HuH-7 (cell line): Measurements from ENCODE around the gene NFATC1.

Experiments used
- DNase-seq: peaks from one replicate; pipeline ENCODE4 v3.0.0; 2011; ENCODE audit warnings: low spot score

Gene NFATC1

GRCh38 chr18:79537758-79538157, 142.0 kb downstream of the NFATC1 start:
- DNase-seq = no peak

DNA sequence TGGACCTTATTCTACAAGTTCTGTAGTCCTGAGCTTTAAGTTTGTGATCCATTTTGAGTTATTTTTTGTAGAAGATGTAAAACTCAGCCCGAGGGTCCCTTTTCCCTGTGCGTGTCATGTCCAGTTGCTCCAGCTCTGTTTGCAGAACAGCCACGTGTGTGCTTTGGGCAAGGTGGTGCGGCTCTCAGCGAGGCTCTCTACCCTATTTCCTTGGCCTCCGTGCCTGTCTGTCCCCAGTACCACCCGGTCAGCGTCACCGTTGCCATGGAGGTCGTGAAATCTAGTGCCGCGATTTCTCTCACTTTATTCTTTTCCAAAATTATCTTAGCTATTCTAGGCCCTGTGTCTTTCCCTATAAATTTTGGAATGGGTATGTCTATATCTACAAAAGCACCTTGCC, 142.9 kb downstream of the NFATC1 start:
- DNase-seq = no peak

DNA sequence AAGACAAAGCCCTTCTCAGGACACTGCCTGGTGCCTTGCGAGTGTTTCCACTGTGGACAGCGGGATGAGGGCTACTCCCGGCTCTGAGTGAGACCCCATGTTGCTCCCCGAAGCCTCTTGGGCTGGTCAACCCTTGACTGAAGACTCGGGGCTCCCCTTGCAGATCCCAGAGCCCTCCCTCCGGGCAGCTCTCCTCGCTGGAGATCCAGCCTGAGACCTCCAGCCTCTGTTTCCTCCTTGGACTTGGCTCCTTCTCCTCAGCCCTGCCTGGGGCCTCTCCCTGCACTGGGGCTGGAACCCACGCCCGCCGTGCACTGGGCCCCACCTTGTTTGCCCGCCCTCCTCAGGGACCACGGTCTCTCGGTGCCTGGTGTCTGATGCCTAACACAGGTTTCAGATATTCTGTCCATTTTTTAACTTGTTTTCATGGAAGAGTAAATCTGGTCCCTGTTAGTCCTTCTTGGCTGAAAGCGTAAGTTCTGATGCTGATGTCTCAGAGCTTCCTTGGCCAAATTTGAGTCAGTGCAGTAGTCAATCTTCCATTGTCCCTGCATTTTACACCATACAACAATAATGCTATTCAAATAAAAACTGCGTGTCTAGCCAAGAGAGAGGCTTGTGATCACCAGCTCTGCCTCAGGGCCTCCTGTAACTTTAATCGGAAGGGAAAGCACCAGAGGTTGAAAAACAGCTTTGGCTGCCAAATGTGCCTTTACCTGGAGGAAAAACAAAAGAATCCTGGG, 144.6 kb downstream of the NFATC1 start:
- no peak for DNase-seq

DNA sequence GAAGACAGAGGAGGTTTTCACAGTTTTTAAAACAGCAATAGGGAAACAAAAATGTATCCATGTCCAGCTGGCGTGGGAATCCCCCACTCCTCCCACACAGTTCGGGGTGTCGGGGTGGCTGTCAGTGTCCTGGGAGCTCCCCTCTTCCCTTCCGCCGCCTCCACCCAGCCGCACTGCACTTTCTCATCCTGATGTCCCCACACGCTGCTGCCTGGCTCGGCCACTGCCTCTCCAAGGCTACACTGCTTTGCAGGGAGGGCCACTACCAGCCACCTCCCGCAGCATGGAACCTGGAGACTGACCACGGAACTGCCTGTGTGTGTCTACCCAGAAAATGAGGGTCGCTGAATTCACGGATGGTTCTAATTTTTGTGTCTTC, 145.2 kb downstream of the NFATC1 start:
- DNase-seq = no peak

- DNase-seq = no peak
These were observed 146.5 kb downstream of the NFATC1 start for GRCh38 chr18:79542213-79542612.

- no peak for DNase-seq
These were observed 147.4 kb downstream of the NFATC1 start for GRCh38 chr18:79542876-79543750.

DNA sequence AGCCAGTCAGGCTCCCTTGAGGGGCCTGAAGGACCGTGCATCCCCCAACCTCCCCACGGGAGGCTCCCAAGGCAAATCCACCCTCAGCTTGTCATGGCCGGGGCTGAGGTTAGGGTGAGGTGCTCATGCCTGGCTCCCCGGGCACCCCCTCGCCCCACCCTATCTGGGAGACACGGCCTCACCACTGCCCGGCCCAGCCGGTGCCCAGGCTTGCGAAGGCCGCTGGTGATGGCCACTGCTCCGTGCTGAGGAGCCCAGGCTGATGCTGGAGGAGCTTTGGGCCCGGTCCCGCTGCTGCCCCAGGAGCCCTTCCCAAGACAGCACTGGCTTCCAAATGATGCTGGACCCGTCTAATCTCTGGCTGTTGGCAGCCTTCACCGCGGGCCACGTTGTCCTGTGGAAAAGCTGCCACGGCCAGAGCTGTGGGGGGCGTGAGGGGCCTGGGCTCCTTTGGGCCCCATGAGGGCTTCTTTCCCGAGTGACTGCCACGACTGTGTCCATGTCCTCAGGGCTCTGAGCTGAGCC, 148.2 kb downstream of the NFATC1 start:
- DNase-seq = no peak

DNA sequence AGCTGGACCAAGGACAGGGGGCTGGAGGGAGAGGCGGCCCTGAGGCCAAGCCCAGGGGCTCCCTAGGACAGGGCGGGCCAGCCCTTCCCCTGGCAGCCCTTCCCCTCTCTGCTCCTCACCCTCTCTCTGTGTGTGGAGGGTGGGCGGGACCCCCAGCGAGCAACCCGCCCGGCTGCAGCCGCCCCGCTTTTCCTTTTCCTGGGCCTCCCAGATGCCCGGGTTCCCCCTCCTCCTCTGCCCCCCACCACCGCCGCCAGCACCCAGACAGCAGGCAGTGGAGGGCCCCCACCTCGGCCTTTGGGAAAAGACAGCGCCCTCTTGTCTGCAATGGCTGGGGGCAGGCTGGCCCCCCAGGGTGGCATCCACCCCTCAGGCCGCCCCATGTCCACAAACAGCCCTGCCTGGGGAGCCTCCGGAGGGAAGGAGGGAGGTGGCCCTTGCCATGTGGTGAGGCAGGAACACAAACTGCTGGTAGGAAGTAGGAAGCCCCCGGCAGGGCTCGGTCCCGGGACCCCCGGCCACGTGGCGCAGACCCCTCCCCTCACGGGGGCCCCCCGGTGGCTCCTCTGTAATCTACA, 148.7 kb downstream of the NFATC1 start:
- no peak for DNase-seq

DNA sequence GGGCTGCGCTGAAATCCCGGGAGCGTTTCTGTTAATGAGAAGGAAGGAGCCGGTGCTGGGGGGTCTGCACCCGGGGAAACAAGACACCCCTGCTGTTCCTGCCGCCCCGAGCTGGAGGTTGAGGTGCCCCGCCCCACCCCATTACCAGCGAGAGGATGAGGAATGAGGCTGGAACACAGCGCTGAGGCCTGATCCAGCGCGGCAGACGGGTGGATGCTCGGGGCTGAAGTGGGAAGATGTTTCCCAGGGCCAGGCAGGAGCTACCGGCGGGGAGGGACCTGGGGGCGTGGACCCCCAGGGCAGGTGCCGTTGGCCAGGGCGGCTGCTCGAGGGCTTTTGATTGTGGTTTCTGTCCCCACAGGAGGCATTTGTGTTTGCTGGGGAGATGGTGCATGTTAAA, 149.5 kb downstream of the NFATC1 start:
- DNase-seq = no peak

DNA sequence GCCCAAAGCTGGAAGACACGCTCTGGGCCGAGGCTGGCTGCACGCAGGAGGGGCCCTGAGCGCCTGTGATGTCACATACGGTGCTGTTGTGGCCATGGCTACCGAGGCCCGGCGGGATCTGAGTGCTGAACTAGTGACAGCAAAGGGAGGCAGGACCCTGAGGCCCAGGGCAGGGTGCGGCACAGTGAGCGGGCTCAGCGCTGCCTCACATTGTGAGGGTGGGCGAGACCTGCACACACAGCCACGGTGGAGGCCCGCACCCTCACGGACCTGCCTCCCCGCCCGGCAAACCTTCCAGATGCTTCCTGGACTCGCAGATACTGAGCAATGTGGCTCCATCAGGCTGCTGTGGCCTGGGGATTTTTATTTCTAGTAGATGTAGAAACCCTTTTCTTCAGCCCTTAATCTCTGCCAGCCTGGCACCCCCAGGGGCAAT, 150.0 kb downstream of the NFATC1 start:
- DNase-seq = no peak

DNA sequence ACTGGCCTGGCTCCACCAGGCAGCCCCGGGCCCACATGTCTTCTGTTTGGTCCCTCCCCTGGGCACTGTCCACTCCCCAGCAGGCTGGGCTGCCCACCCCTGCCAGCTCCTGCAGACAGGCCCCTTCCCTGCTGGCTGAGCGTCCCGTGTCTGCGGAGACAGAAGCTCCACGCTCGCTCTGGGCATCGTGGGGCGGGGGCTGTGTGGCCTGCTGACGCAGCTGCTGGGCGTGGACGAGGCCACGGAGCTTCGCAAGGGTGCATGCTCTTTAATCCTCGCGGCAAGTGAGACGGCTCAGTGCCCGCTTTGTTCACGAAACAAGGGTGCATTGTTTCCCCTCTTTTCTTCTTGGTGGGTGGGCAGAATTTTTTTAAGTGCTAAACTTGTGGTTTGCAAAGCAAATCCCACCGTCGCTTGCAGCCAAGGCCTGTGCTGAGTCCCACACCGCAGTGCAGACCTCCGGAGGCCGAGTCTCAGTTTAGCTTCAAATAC, 151.1 kb downstream of the NFATC1 start:
- no peak for DNase-seq

DNA sequence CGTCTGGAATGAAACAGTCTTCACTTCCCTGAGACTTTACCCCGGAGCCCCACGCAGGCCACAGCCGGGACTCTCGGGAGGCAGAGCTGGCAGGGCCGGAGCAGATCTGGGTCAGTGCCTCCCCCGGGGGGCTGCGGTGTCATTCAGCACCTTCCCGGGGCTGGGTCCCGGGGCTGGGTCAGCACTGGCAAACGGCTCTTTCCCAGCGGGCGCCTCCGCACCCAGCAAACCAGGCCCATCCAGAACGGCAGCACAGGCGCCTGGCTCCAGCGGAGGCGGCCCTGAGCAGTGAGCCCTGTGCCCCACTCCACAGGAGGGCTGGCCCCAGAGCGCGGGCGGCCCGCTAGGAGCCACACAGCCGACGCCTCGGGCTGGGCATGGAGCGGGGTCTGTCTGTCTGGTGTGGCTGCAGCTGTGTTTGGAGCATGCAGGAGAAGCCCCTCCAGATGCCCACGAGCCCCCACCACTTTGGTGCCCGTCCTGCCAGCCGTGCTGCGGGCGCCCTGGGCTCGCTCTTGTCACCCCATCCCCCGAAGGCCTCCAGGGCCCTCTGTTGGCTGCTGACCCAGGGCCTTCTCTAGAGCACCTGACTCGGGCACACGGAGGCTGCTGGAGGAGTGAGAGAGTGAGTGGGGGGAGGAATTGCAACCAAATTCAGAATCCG, 151.8 kb downstream of the NFATC1 start:
- DNase-seq = no peak

GRCh38 chr18:79548077-79548450, 152.3 kb downstream of the NFATC1 start:
- DNase-seq = no peak

DNA sequence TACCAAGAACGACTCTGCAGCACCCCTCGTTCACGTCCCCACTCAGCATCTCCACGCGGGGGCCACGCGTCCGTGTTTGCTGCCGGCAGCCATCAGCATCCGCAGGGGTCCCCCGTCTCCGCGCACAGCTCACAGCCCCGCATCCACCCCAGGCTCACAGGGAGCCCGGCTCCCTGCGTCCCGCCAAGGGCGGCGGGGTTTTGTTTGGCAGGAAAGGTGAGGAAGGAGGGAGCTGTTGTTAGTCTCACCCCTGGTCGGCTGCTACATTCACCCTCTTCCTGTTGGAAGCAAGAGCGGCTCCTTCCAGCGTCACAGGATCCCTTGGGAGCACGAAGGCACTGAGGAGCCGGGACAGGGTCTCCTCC, 152.9 kb downstream of the NFATC1 start:
- no peak for DNase-seq

GRCh38 chr18:79548986-79549637, 153.4 kb downstream of the NFATC1 start:
- no peak for DNase-seq

GRCh38 chr18:79549638-79550000, 153.9 kb downstream of the NFATC1 start:
- no peak for DNase-seq

DNA sequence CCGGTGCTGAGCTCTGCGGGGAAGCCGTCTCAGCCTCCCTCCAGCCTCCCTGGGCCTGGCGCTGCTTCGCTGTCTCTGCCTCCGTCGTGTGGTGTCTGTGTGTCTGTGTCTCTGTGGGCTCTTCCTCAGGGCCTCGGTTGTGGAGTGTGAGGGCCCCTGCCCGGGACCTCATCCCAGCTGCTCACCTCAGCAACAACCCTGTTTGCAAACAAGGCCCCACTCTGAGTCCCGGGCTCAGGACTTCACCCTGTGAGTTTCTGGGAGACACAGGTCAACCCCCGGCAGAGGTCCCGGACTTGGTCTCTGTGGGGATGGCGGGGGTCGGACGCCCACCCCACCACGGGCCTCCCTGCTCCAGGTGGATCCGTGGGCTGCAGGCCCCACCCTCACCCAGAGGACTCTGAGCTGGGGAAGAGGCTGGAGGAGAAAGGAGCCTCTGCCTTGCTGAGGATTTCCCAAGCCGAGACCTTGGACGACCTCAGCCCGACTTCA, 156.5 kb downstream of the NFATC1 start:
- DNase-seq = no peak

GRCh38 chr18:79552696-79553095, 157.0 kb downstream of the NFATC1 start:
- DNase-seq = no peak

GRCh38 chr18:79553154-79553553, 157.4 kb downstream of the NFATC1 start:
- no peak for DNase-seq

GRCh38 chr18:79553696-79554095, 158.0 kb downstream of the NFATC1 start:
- DNase-seq = no peak

DNA sequence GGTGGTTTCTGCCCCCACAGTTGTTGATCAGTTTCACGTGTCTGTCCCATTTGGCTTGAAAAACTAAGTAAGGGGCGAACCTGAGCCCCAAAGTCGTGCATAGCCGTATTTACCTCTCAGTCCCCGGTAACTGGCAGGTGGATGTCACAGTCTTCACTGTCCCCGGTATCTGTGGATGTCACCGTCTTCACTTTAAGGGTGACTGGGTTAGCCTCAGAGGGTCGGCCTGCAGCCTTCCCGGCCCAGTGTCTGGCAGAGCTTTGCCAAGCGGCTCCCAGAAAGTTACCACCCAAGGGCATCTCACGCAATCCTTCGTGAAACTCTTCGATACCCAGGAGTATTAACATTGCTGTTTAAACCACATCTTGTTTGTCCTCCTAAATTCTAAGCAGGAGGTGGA, 158.6 kb downstream of the NFATC1 start:
- DNase-seq = no peak
